ENCODE measurements around the gene ZNF25.

DNA sequence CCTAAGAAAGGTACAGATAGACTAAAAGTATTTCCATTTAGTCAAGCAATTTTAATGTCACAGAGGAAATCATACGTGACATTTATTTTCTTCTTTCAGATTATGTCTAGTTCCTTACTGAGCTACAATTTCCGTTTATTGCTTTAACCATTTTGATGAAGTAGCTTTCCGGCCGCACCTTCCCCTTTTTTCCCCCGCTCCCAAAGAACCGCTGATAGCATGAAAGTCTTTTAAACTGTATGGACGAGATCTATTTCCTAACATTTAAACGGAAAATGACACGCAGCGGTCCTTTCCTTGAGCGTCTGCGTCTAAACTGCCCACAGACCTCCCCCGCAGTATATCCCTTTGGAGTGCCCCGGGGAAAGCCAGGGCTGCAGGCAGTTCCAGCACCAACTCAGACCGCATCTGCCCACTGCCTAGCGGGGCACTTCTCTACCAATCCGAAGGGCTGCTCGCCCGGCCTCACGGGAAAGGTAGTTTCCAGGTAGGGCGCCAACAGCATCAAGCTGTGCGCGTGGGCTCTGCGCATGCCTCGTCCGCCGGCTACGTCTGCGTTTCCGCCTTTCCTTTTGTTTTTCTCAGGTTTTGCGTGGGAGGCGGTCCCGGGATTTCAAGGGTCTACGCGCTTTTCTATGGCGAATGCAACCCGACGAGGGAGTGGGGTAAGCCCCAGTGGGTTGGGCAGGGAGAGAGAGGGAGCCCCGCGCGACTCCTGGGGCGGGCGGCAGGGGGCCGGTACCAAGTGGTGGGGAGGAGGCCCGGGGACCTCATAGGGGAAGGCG, 33.9 kb upstream of the ZNF25 start, which contains the start of gene ZNF33A:
- TF ChIP-seq, protein P1, sequence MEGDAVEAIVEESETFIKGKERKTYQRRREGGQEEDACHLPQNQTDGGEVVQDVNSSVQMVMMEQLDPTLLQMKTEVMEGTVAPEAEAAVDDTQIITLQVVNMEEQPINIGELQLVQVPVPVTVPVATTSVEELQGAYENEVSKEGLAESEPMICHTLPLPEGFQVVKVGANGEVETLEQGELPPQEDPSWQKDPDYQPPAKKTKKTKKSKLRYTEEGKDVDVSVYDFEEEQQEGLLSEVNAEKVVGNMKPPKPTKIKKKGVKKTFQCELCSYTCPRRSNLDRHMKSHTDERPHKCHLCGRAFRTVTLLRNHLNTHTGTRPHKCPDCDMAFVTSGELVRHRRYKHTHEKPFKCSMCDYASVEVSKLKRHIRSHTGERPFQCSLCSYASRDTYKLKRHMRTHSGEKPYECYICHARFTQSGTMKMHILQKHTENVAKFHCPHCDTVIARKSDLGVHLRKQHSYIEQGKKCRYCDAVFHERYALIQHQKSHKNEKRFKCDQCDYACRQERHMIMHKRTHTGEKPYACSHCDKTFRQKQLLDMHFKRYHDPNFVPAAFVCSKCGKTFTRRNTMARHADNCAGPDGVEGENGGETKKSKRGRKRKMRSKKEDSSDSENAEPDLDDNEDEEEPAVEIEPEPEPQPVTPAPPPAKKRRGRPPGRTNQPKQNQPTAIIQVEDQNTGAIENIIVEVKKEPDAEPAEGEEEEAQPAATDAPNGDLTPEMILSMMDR (IDR thresholded peaks at IDR 0.05) = peak in 1 of 4 experiments; percentile 13
- peak; percentile 62 to 67 for TF ChIP-seq POLR2A (IDR thresholded peaks at IDR 0.05)

Data from uterus (tissue), 2 donors.